Heart left ventricle (tissue), 16 donors: ENCODE data around the gene MACF1. TPM values are rescaled to one million over a fixed set of nuclear protein-coding genes. Genes with fewer than 3 reads are reported as not detected.

Source experiments
- ATAC-seq, 4 donors: fragments of 200-7000 bp; cut with Tn5 transposase; one replicate each; pipeline ENCODE4 v1.9.1; 2020 to 2022; ENCODE audit warnings: moderate library complexity in 4 of 4, mild to moderate bottlenecking in 3 of 4, moderate number of reproducible peaks in 1 of 4
- DNase-seq, 5 donors: peaks; one replicate each; pipeline ENCODE4 v3.0.0-alpha.2; 2020
- H3K27ac ChIP-seq, 12 donors: fragments of 200-600 bp; sonication (generic) in 4 of 12; one replicate each; pipeline versions ENCODE4 v1.5.0 to v1.8.0; 2016 to 2022; ENCODE audit warnings: mild to moderate bottlenecking in 2 of 12
- H3K27me3 ChIP-seq, 9 donors: fragments of 200-600 bp; sonication (generic) in 2 of 9; one replicate each; pipeline versions ENCODE4 v1.5.1 to v1.8.0; 2016 to 2022; ENCODE audit warnings: mild to moderate bottlenecking in 3 of 9
- H3K36me3 ChIP-seq, 9 donors: fragments of 200-600 bp; sonication (generic) in 2 of 9; one replicate each; pipeline versions ENCODE4 v1.5.0 to v1.8.0; 2018 to 2022; ENCODE audit warnings: mild to moderate bottlenecking in 2 of 9
- H3K4me1 ChIP-seq, 12 donors: fragments of 200-600 bp; sonication (generic) in 4 of 12; one replicate each; pipeline versions ENCODE4 v1.5.0 to v1.8.0; 2016 to 2022; ENCODE audit warnings: mild to moderate bottlenecking in 3 of 12
- H3K4me3 ChIP-seq, 12 donors: fragments of 200-600 bp; sonication (generic) in 4 of 12; one replicate each; pipeline versions ENCODE4 v1.5.0 to v1.8.0; 2017 to 2022; ENCODE audit warnings: mild to moderate bottlenecking in 9 of 12, moderate library complexity in 4 of 12
- H3K9me3 ChIP-seq, 12 donors: fragments of 200-600 bp; sonication (generic) in 4 of 12; one replicate each; pipeline versions ENCODE4 v1.5.0 to v1.8.0; 2016 to 2022; ENCODE audit warnings: mild to moderate bottlenecking in 1 of 12
- CTCF ChIP-seq, 12 donors: fragments of 200-600 bp; sonication (generic) in 4 of 12; IDR thresholded peaks; one replicate each; pipeline versions ENCODE4 v1.5.0 to v1.8.0; 2018 to 2022; ENCODE audit warnings: antibody characterized with exemption in 12 of 12, mild to moderate bottlenecking in 5 of 12
- POLR2A ChIP-seq, 2 donors: fragments of 450-650 bp; IDR thresholded peaks; one replicate each; pipeline ENCODE4 v1.6.1; 2017; ENCODE audit warnings: antibody characterized with exemption in 2 of 2, mild to moderate bottlenecking in 2 of 2, moderate library complexity in 2 of 2
- WGBS, 4 donors: extraction: QIAGEN DNeasy Blood & Tissue Kit in 2 of 4; methylation state at CpG; one replicate each; pipeline versions ENCODE4 v1.1.5 to v1.1.7; 2013 to 2018; 5-methylcytosine and 5-hydroxymethylcytosine counted together
- intact Hi-C, 10 donors: fragments of 100-400 bp; cut with DNase I; formaldehyde crosslinking; loops; one replicate each; pipeline versions ENCODE4 v1.11.1 to v1.14.2; 2022
- polyA plus RNA-seq, 2 donors: library from polyadenylated mRNA; stranded (reverse); fragments of 200-250 nt; gene quantifications; one replicate each; pipeline ENCODE4 v1.2.3, GENCODE V29; 2013
- total RNA-seq, 9 donors: library from RNA; depleted of rRNA in 2 of 9; stranded (reverse); fragments of >200 nt in 2 of 9; fragmentation: NEBNext Ultra II Directional in 3 of 9; extraction: Animal tissue kit (Norgen Biotek cat#: 25700) in 3 of 9; gene quantifications; one replicate each; pipeline versions ENCODE4 v1.1.0 to v1.2.4, GENCODE V29; 2016 to 2023
- donor health status: ischemic (EF 13 %, LVEDD 7.1; RV severe dilation, severe dysfunction).
- donor health status: healthy with polysubstance abuse.
- donor health status: DM: no; HTN: yes; CAD: no.
- donor health status: DM: no; HTN: no; CAD: no.
- donor health status: ischemic (EF 25% LVEDD 6.9; RV normal size, moderate dysfunction).
- donor health status: ischemic (EF 25% LVEDD 5.7; RV mildly dilated, moderate dysfunction).
- donor health status: healthy.
- donor health status: DM: yes; HTN: yes; CAD: no.
- donor health status: ischemic (EF 35%, LVEDD 5.7; RV mildly dilated, moderate dysfunction).
- donor health status: nonischemic (EF 11% LVEDD 7.7; RV severe dilation, severe dysfunction).
- donor health status: DM: yes; HTN: yes; CAD: no.
- donor health status: PGD.
- donor health status: ischemic (EF 29% LVEDD 5.4; RV normal size, mild dysfunction).
- donor health status: nonischemic (EF 23%, LVEDD 6.1; RV moderate dilation, normal function).

The MACF1 gene
- total and polyA plus RNA-seq, 11 donors = 102 to 436 (median 251) TPM

- no peak for ATAC-seq
- no peaks in the 10 kb centered on the region for H3K27me3 ChIP-seq
- no peaks in the 10 kb centered on the region for H3K9me3 ChIP-seq
- no peak for TF ChIP-seq CTCF (IDR thresholded peaks at IDR 0.05)
- no peak for TF ChIP-seq POLR2A (IDR thresholded peaks at IDR 0.05)
- no peak for DNase-seq
- H3K4me3 ChIP-seq = no peak overlapping the region
- whole genome bisulfite sequencing, 4 donors = 60 to 81% (median 68%) methylated on average over 8 of the region's 8 CpGs
- peaks cover 2 to 99% (median 94%) of the 10 kb centered on the region in 9 donors for H3K36me3 ChIP-seq
- intact Hi-C loops = loop anchor here in 2 of 10 donors (10.0 kb wide), 2 partner anchors 48 to 58 kb away; no protein-coding TSS in a partner anchor
- H3K27ac ChIP-seq = no peak overlapping the region
- H3K4me1 ChIP-seq = peaks cover 0 to 10% (median 0%) of the 10 kb centered on the region in 12 donors
Measured at GRCh38 chr1:39317111-39317510, 112.6 kb downstream of the MACF1 start.

DNA sequence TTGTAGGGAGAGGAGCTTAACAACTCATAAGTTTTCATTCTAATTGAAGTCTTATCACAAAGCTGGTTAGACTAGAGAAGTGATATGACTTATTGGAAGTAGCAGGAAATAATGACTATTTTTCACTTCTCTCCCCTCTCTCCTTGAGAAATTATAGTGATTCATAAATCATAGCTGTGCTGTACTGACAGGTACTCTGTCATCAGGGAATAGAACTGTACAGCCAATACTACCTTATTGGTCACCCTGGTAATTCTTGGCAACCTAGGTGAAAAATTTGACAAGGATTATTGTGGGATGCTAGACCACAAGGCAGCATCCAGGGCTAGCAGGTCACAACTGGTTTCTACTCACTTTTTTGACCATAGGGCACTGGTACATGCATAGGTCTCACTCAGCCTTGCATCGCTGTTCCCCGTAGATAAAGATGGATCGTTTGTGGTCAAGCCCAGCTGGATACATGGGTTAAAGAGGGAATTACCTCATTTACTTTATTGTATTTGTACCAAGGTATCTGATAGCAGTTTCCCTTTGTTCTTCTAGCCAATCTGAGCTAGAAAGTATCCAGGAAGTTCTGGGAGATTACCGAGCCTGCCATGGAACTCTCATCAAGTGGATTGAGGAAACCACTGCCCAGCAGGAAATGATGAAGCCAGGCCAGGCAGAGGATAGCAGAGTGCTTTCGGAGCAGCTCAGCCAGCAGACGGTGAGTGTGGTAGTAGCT lies 113.6 kb downstream of the MACF1 start:
- peak overlapping the region in 5 of 12 donors; percentile 12 to 48 (median 29) for H3K27ac ChIP-seq
- no peak overlapping the region for H3K4me3 ChIP-seq
- H3K4me1 ChIP-seq = peaks cover 0 to 10% (median 0%) of the 10 kb centered on the region in 12 donors
- intact Hi-C loops = loop anchor here in 2 of 10 donors (10.0 kb wide), 2 partner anchors 47 to 57 kb away; no protein-coding TSS in a partner anchor
- peaks cover 2 to 99% (median 94%) of the 10 kb centered on the region in 9 donors for H3K36me3 ChIP-seq
- ATAC-seq (peak in 3 of 4 donors; percentile 38 to 90 (median 58)), DNase-seq (peak in 2 of 5 donors; percentile 11 to 23)
- no peaks in the 10 kb centered on the region for H3K27me3 ChIP-seq
- H3K9me3 ChIP-seq = no peaks in the 10 kb centered on the region
- no peak for TF ChIP-seq CTCF (IDR thresholded peaks at IDR 0.05)
- no peak for TF ChIP-seq POLR2A (IDR thresholded peaks at IDR 0.05)
- 51 to 68% (median 56%) methylated on average over 6 of the region's 6 CpGs for WGBS, 4 donors

DNA sequence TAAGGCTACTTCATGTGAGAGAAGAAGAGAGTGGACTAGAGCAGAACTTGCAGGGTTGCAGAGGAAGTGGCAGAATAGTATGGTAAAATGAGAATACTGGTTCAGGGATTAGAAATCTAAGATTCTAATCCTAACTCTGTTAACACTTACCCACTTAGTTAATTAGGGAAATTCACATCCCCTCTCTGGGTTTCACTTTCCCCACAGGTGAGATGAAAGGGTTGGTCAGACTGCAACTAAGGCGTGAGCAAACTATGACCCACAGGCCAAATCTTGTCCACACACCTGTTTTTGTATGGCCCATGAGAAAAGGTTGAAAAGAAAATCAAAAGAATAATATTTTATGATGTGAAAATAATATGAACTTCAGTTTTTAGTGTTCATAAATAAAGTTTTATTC lies 117.5 kb downstream of the MACF1 start:
- intact Hi-C loops = loop anchor here in 4 of 10 donors (5.0 to 10.0 kb wide), 4 partner anchors 35 to 133 kb away; no protein-coding TSS in a partner anchor
- ATAC-seq = no peak
- Histone ChIP-seq H3K27ac (peak overlapping the region in 1 of 12 donors; percentile 55), H3K27me3 (no peaks in the 10 kb centered on the region), H3K4me3 (no peak overlapping the region), H3K4me1 (peaks cover 0 to 10% (median 0%) of the 10 kb centered on the region in 12 donors), H3K9me3 (no peaks in the 10 kb centered on the region), H3K36me3 (peaks cover 2 to 100% (median 98%) of the 10 kb centered on the region in 9 donors)
- TF ChIP-seq CTCF (IDR thresholded peaks at IDR 0.05) (no peak), POLR2A (IDR thresholded peaks at IDR 0.05) (no peak)
- DNase-seq = no peak
- WGBS, 4 donors = 97 to 100% (median 97%) methylated on average over 1 of the region's 1 CpG

GRCh38 chr1:39322431-39322830 lies 117.9 kb downstream of the MACF1 start:
- intact Hi-C loops = loop anchor here in 4 of 10 donors (5.0 to 10.0 kb wide), 4 partner anchors 35 to 132 kb away; no protein-coding TSS in a partner anchor
- 66 to 76% (median 72%) methylated on average over 6 of the region's 6 CpGs for WGBS, 4 donors
- peaks cover 2 to 100% (median 98%) of the 10 kb centered on the region in 9 donors for H3K36me3 ChIP-seq
- peaks cover 0 to 8% (median 0%) of the 10 kb centered on the region in 12 donors for H3K4me1 ChIP-seq
- ATAC-seq = no peak
- no peak for TF ChIP-seq POLR2A (IDR thresholded peaks at IDR 0.05)
- no peak for TF ChIP-seq CTCF (IDR thresholded peaks at IDR 0.05)
- no peaks in the 10 kb centered on the region for H3K27me3 ChIP-seq
- H3K27ac ChIP-seq = peak overlapping the region in 1 of 12 donors; percentile 55
- H3K4me3 ChIP-seq = no peak overlapping the region
- H3K9me3 ChIP-seq = no peaks in the 10 kb centered on the region
- DNase-seq = no peak
